ENCODE results near the gene ATP8A2. TPM values are rescaled to one million over a fixed set of nuclear protein-coding genes. Genes with fewer than 3 reads are reported as not detected.

Gene ATP8A2
- total RNA-seq, 2 donors from 2014 or later, result 0.23 to 6.1 TPM

GRCh38 chr13:25682276-25682675, 310.5 kb downstream of the ATP8A2 start:
- intact Hi-C loops (cut with DNase I), result no loop called here
- no peak for DNase-seq (ENCODE audit: low spot score)
- no peaks in the 10 kb centered on the region for H3K4me1 ChIP-seq (replicated peaks)
- no peaks in the 10 kb centered on the region for H3K36me3 ChIP-seq
- WGBS, result 85% methylated on average over 9 of the region's 9 CpGs
- H3K27me3 ChIP-seq (replicated peaks; ENCODE audit: insufficient read depth), result no peaks in the 10 kb centered on the region
- H3K9me3 ChIP-seq, result no peaks in the 10 kb centered on the region
- H3K4me3 ChIP-seq, result no peak overlapping the region
- no peak overlapping the region for H3K27ac ChIP-seq
- TF ChIP-seq POLR2A (IDR thresholded peaks at IDR 0.05) (no peak), POLR2AphosphoS5 (IDR thresholded peaks at IDR 0.05) (no peak), CTCF (IDR thresholded peaks at IDR 0.05) (no peak)

- intact Hi-C loops (cut with DNase I), result no loop called here
- TF ChIP-seq POLR2AphosphoS5 (IDR thresholded peaks at IDR 0.05) (no peak), CTCF (IDR thresholded peaks at IDR 0.05) (no peak), POLR2A (IDR thresholded peaks at IDR 0.05) (no peak)
- Histone ChIP-seq H3K27ac (no peak overlapping the region), H3K4me3 (no peak overlapping the region), H3K27me3 (replicated peaks; ENCODE audit: insufficient read depth) (no peaks in the 10 kb centered on the region), H3K4me1 (replicated peaks) (no peaks in the 10 kb centered on the region), H3K9me3 (no peaks in the 10 kb centered on the region), H3K36me3 (no peaks in the 10 kb centered on the region)
- DNase-seq (ENCODE audit: low spot score), result no peak
- WGBS, result 94% methylated on average over 4 of the region's 4 CpGs
Observed at GRCh38 chr13:25683056-25683455, 311.3 kb downstream of the ATP8A2 start.

- TF ChIP-seq POLR2A (IDR thresholded peaks at IDR 0.05), result no peak
- no peak for TF ChIP-seq CTCF (IDR thresholded peaks at IDR 0.05)
- no peak for TF ChIP-seq POLR2AphosphoS5 (IDR thresholded peaks at IDR 0.05)
- intact Hi-C loops (cut with DNase I), result no loop called here
- DNase-seq (ENCODE audit: low spot score), result no peak
- Histone ChIP-seq H3K36me3 (no peaks in the 10 kb centered on the region), H3K27me3 (replicated peaks; ENCODE audit: insufficient read depth) (no peaks in the 10 kb centered on the region), H3K4me3 (no peak overlapping the region), H3K4me1 (replicated peaks) (no peaks in the 10 kb centered on the region), H3K9me3 (no peaks in the 10 kb centered on the region), H3K27ac (no peak overlapping the region)
- WGBS, result 71% methylated on average over 6 of the region's 6 CpGs
Observed at GRCh38 chr13:25683662-25684370, 312.0 kb downstream of the ATP8A2 start.

GRCh38 chr13:25684491-25684890, 312.7 kb downstream of the ATP8A2 start:
- Histone ChIP-seq H3K4me1 (replicated peaks) (no peaks in the 10 kb centered on the region), H3K9me3 (no peaks in the 10 kb centered on the region), H3K27ac (no peak overlapping the region), H3K4me3 (no peak overlapping the region), H3K27me3 (replicated peaks; ENCODE audit: insufficient read depth) (no peaks in the 10 kb centered on the region), H3K36me3 (no peaks in the 10 kb centered on the region)
- intact Hi-C loops (cut with DNase I), result no loop called here
- WGBS, result 78% methylated on average over 4 of the region's 4 CpGs
- TF ChIP-seq POLR2AphosphoS5 (IDR thresholded peaks at IDR 0.05), result no peak
- no peak for TF ChIP-seq POLR2A (IDR thresholded peaks at IDR 0.05)
- no peak for TF ChIP-seq CTCF (IDR thresholded peaks at IDR 0.05)
- no peak for DNase-seq (ENCODE audit: low spot score)

- Histone ChIP-seq H3K4me1 (replicated peaks) (no peaks in the 10 kb centered on the region), H3K9me3 (no peaks in the 10 kb centered on the region), H3K27ac (no peak overlapping the region), H3K4me3 (no peak overlapping the region), H3K27me3 (replicated peaks; ENCODE audit: insufficient read depth) (no peaks in the 10 kb centered on the region), H3K36me3 (no peaks in the 10 kb centered on the region)
- 93% methylated on average over 9 of the region's 9 CpGs for WGBS
- intact Hi-C loops (cut with DNase I), result no loop called here
- no peak for DNase-seq (ENCODE audit: low spot score)
- TF ChIP-seq CTCF (IDR thresholded peaks at IDR 0.05), result no peak
- TF ChIP-seq POLR2A (IDR thresholded peaks at IDR 0.05), result no peak
- TF ChIP-seq POLR2AphosphoS5 (IDR thresholded peaks at IDR 0.05), result no peak
Observed at GRCh38 chr13:25686831-25687470, 315.2 kb downstream of the ATP8A2 start.
